Endothelial cell of umbilical vein (primary cell): ENCODE measurements around the gene NKX2-8. TPM values are rescaled to one million over a fixed set of nuclear protein-coding genes. Genes with fewer than 3 reads are reported as not detected.

ENCODE experiments used
- BruUV-seq: library from RNA; stranded (reverse); fragments of 400-500 nt; replicated peaks from 2 replicates; lab custom pipeline; 2021; lab: Mats Ljungman, UMichigan
- CTCF ChIA-PET: fragments of 300-600, 350-600 bp; sonication (Branson Sonifier 250); formaldehyde crosslinking; loops from one replicate; lab custom pipeline; 2021; ENCODE audit warnings: antibody characterized with exemption, inconsistent platforms; lab: Charles Lee
- POLR2A ChIA-PET: fragments of 300-600, 350-600 bp; sonication (Branson Sonifier 250); formaldehyde crosslinking; loops from one replicate; lab custom pipeline; 2021; ENCODE audit warnings: antibody characterized with exemption, inconsistent platforms; lab: Charles Lee
- DNase-seq: peaks from one replicate; pipeline ENCODE4 v3.0.0-alpha.2; 2011; ENCODE audit warnings: low read depth, low spot score
- FAIRE-seq: peaks from 2 replicates; lab custom pipeline; 2011; peaks lifted over from hg19 to GRCh38; lab: Jason Lieb, UNC
- H2AFZ ChIP-seq: 2 replicates; pipeline ENCODE4 v1.6.0; 2012; ENCODE audit warnings: low read depth, low read length, control low read depth, inconsistent platforms
- H3K27ac ChIP-seq: 2 replicates; pipeline ENCODE4 v1.5.1; 2011; ENCODE audit warnings: low read depth, mild to moderate bottlenecking, control low read depth, low read length, moderate library complexity; ENCODE audit not compliant: insufficient read depth
- H3K27me3 ChIP-seq, 2 experiments: 2 replicates each; pipeline versions ENCODE4 v1.6.0 to v1.6.1; 2011; ENCODE audit warnings: low read length in 2 of 2, mixed read lengths in 1 of 2; ENCODE audit not compliant: control insufficient read depth in 2 of 2, insufficient read depth in 2 of 2
- H3K36me3 ChIP-seq, 2 experiments: 2 replicates in 1 of 2; 3 replicates in 1 of 2; pipeline ENCODE4 v1.5.1; 2011; ENCODE audit warnings: low read length in 2 of 2, mild to moderate bottlenecking in 1 of 2, moderate library complexity in 1 of 2; ENCODE audit not compliant: control insufficient read depth in 2 of 2, insufficient read depth in 2 of 2; ENCODE audit errors: extremely low read depth in 1 of 2
- H3K4me1 ChIP-seq: 3 replicates; pipeline ENCODE4 v1.5.1; 2011; ENCODE audit warnings: mild to moderate bottlenecking, low read length; ENCODE audit not compliant: control insufficient read depth, insufficient read depth; ENCODE audit errors: extremely low read depth
- H3K4me2 ChIP-seq: 2 replicates; pipeline ENCODE4 v1.6.1; 2011; ENCODE audit warnings: low read length, control low read depth, mixed read lengths; ENCODE audit not compliant: insufficient read depth
- H3K4me3 ChIP-seq, 3 experiments: fragments of 200-600 bp in 1 of 3; sonication (generic), shearing (Covaris generic) in 1 of 3; replicated peaks in 1 of 3; 2 replicates each; pipeline ENCODE4 v1.5.1; 2011 to 2016; ENCODE audit warnings: control low read depth in 3 of 3, low read length in 3 of 3, mild to moderate bottlenecking in 2 of 3, inconsistent platforms in 1 of 3, low read depth in 1 of 3, moderate library complexity in 1 of 3; ENCODE audit not compliant: insufficient read depth in 1 of 3
- H3K79me2 ChIP-seq: 2 replicates; pipeline ENCODE4 v1.6.0; 2012; ENCODE audit warnings: low read length, inconsistent platforms; ENCODE audit not compliant: control insufficient read depth, insufficient read depth
- H3K9ac ChIP-seq: replicated peaks from 2 replicates; pipeline ENCODE3; 2011; ENCODE audit warnings: low read length, control low read depth; ENCODE audit not compliant: insufficient read depth; ENCODE audit errors: extremely low read depth
- H3K9me1 ChIP-seq: replicated peaks from 3 replicates; pipeline ENCODE4 v1.6.0; 2011; ENCODE audit warnings: mild to moderate bottlenecking, low read length; ENCODE audit not compliant: control insufficient read depth, insufficient read depth; ENCODE audit errors: extremely low read depth
- H3K9me3 ChIP-seq: replicated peaks from 2 replicates; pipeline ENCODE4 v1.5.1; 2012; ENCODE audit warnings: low read length, inconsistent platforms; ENCODE audit not compliant: control insufficient read depth, insufficient read depth
- H4K20me1 ChIP-seq: replicated peaks from 2 replicates; pipeline ENCODE3; 2011; ENCODE audit warnings: mild to moderate bottlenecking, low read length; ENCODE audit not compliant: control insufficient read depth, insufficient read depth; ENCODE audit errors: extremely low read depth
- CTCF ChIP-seq, 2 donors: IDR thresholded peaks; 1 replicate in 1 of 2; 2 replicates in 1 of 2; pipeline ENCODE4 v1.5.1; 2011; ENCODE audit warnings: low read length in 2 of 2, mild to moderate bottlenecking in 2 of 2, moderate library complexity in 2 of 2, control low read depth in 1 of 2, inconsistent platforms in 1 of 2, low read depth in 1 of 2; ENCODE audit not compliant: insufficient read depth in 1 of 2; ENCODE audit errors: extremely low read depth in 1 of 2
- EZH2 ChIP-seq: IDR thresholded peaks from 2 replicates; pipeline ENCODE4 v1.6.1; 2012; ENCODE audit warnings: borderline replicate concordance, low read depth, mild to moderate bottlenecking, moderate library complexity, low read length, inconsistent platforms; ENCODE audit not compliant: severe bottlenecking
- FOS ChIP-seq: IDR thresholded peaks from 2 replicates; pipeline ENCODE4 v1.6.1; 2011; ENCODE audit warnings: mild to moderate bottlenecking, low read length, moderate library complexity, borderline replicate concordance; ENCODE audit not compliant: insufficient read depth
- GATA2 ChIP-seq: IDR thresholded peaks from 2 replicates; pipeline ENCODE4 v1.7.0; 2011; ENCODE audit warnings: low read depth, mild to moderate bottlenecking, moderate library complexity, mixed read lengths, low read length; ENCODE audit not compliant: insufficient read length, insufficient read depth
- JUN ChIP-seq: IDR thresholded peaks from 2 replicates; pipeline ENCODE4 v1.6.1; 2011; ENCODE audit warnings: borderline replicate concordance, low read depth; ENCODE audit not compliant: insufficient read length, insufficient read depth
- MAX ChIP-seq: IDR thresholded peaks from 2 replicates; pipeline ENCODE4 v1.6.1; 2011; ENCODE audit not compliant: insufficient read depth, insufficient read length
- MYC ChIP-seq: IDR thresholded peaks from one replicate; pipeline ENCODE4 v1.6.1; 2011; ENCODE audit warnings: mild to moderate bottlenecking, low read depth, low read length
- POLR2A ChIP-seq: IDR thresholded peaks from 2 replicates; pipeline ENCODE4 v1.6.1; 2012; ENCODE audit warnings: low read depth, mild to moderate bottlenecking, control low read depth, low read length
- POLR2AphosphoS5 ChIP-seq: IDR thresholded peaks from 2 replicates; pipeline ENCODE4 v1.6.1; 2012; ENCODE audit warnings: low read depth, mild to moderate bottlenecking, control low read depth, low read length, moderate library complexity; ENCODE audit not compliant: insufficient read depth
- dilution Hi-C: fragments of 300-500 bp; cut with MboI; formaldehyde crosslinking; loops from one replicate; pipeline ENCODE4 v1.15.0; 2019; ENCODE audit warnings: low sequenced_read_pairs; ENCODE audit not compliant: extremely low pct_ligation_motif_present
- intact Hi-C: fragments of 100-400 bp; cut with micrococcal nuclease; formaldehyde crosslinking; loops from one replicate; pipeline ENCODE4 v1.10.0; 2022
- polyA plus RNA-seq, 4 experiments: library from polyadenylated mRNA; depleted of rRNA in 3 of 4; stranded (reverse) in 3 of 4; unstranded in 1 of 4; fragments of >200 nt; gene quantifications; 2 replicates each; pipeline versions ENCODE4 v1.2.1 to v1.2.3, GENCODE V29; 2011 to 2012; ENCODE audit warnings: missing spikeins in 1 of 4
- total RNA-seq: library from RNA; stranded (reverse); gene quantifications from 2 replicates; pipeline ENCODE4 v1.2.3, GENCODE V29; 2021

The NKX2-8 gene
- total and polyA plus RNA-seq, 2 donors (not counting 3 experiments of a cell fraction or from before 2014, with no cell fraction given) = not detected

GRCh38 chr14:36626151-36626550 lies 43.7 kb upstream of the NKX2-8 start:
- TF ChIP-seq POLR2A (no peak), CTCF (IDR thresholded peaks at IDR 0.05; ENCODE audit: extremely low read depth in 1 of 2, insufficient read depth in 1 of 2, low read depth in 1 of 2, low read length in 2 of 2) (no peak), EZH2 (no peak), FOS (no peak), MYC (no peak), POLR2AphosphoS5 (no peak), JUN (no peak), GATA2 (no peak), MAX (no peak)
- intact Hi-C loops = no loop called here

More at GRCh38 chr14:36626151-36626550, 43.7 kb upstream of the NKX2-8 start:
- Histone ChIP-seq H3K79me2 (no peaks in the 10 kb centered on the region), H3K9me3 (no peaks in the 10 kb centered on the region), H3K9ac (no peak overlapping the region), H2AFZ (no peak overlapping the region), H3K4me2 (no peak overlapping the region), H4K20me1 (no peaks in the 10 kb centered on the region), H3K36me3 (no peaks in the 10 kb centered on the region), H3K4me1 (no peaks in the 10 kb centered on the region), H3K27me3 (peaks cover 4 to 5% of the 10 kb centered on the region in 2 experiments), H3K9me1 (no peaks in the 10 kb centered on the region), H3K4me3 (no peak overlapping the region), H3K27ac (no peak overlapping the region)
- DNase-seq (no peak), FAIRE-seq (no peak)
- dilution Hi-C loops = no loop called here
- BruUV-seq = no TSS peak
- ChIA-PET POLR2A (no interaction called here), CTCF (no interaction called here)
